ENCODE data around the gene ANKS1B.

The ANKS1B gene

GRCh38 chr12:99901181-99901580, 83.6 kb downstream of the ANKS1B start (continued):
- TF ChIP-seq PRDM2 (tag by site-specific recombination; IDR thresholded peaks at IDR 0.05; ENCODE audit: borderline replicate concordance) = no peak
- no peak for TF ChIP-seq ZNF157 (tag by site-specific recombination; IDR thresholded peaks at IDR 0.05)

- CTCF ChIA-PET = no interaction called here
- POLR2A ChIA-PET = no interaction called here
- no peaks in the 10 kb centered on the region for H3K36me3 ChIP-seq (ENCODE audit: control insufficient read depth in 2 of 2, insufficient read depth in 1 of 2, low read length in 2 of 2)
- H3K27ac ChIP-seq (ENCODE audit: extremely low read depth, low read depth, low read length) = no peak overlapping the region
- no peaks in the 10 kb centered on the region; the same call in 1 of the 2 replicates for H3K9me3 ChIP-seq (ENCODE audit: control insufficient read depth, insufficient read depth, low read depth, low read length)
- TF ChIP-seq ELK4 (IDR thresholded peaks at IDR 0.05; ENCODE audit: borderline replicate concordance, low read depth, low read length) (no peak), ZNF513 (tag by site-specific recombination; IDR thresholded peaks at IDR 0.05) (peak; percentile 53; the same call in 1 of the 2 replicates)
- no peaks in the 10 kb centered on the region for H3K4me1 ChIP-seq (ENCODE audit: control insufficient read depth, insufficient read depth, low read length)
- no peak overlapping the region for H3K4me3 ChIP-seq (ENCODE audit: low read depth, low read length)
Observed at GRCh38 chr12:99898645-99899044, 86.1 kb downstream of the ANKS1B start.

GRCh38 chr12:99879439-99879838, 105.3 kb downstream of the ANKS1B start:
- TF ChIP-seq ZFP37 (tag by site-specific recombination; IDR thresholded peaks at IDR 0.05) (no peak), ZNF23 (tag by site-specific recombination; IDR thresholded peaks at IDR 0.05; ENCODE audit: borderline replicate concordance) (no peak), PRDM4 (tag by site-specific recombination; IDR thresholded peaks at IDR 0.05) (no peak), EGR2 (tag by site-specific recombination; IDR thresholded peaks at IDR 0.05; ENCODE audit: low read depth) (no peak), ZNF398 (tag by site-specific recombination; IDR thresholded peaks at IDR 0.05) (no peak), BCL11A (tag by site-specific recombination; IDR thresholded peaks at IDR 0.05; ENCODE audit: low read depth) (no peak), ZFP41 (tag by site-specific recombination; IDR thresholded peaks at IDR 0.05; ENCODE audit: borderline replicate concordance) (no peak), ZNF391 (tag by site-specific recombination; IDR thresholded peaks at IDR 0.05; ENCODE audit: borderline replicate concordance, low read depth) (no peak), ZFHX2 (tag by site-specific recombination; conservative IDR thresholded peaks at IDR 0.05) (no peak), ZNF544 (tag by site-specific recombination; IDR thresholded peaks at IDR 0.05) (no peak), ZBTB26 (tag by site-specific recombination; optimal IDR thresholded peaks at IDR 0.05) (no peak)

More at GRCh38 chr12:99879439-99879838, 105.3 kb downstream of the ANKS1B start:
- POLR2A ChIA-PET = no interaction called here
- Histone ChIP-seq H3K9me3 (ENCODE audit: control insufficient read depth, insufficient read depth, low read depth, low read length) (no peaks in the 10 kb centered on the region), H3K36me3 (ENCODE audit: control insufficient read depth in 2 of 2, insufficient read depth in 1 of 2, low read length in 2 of 2) (no peaks in the 10 kb centered on the region), H3K27ac (ENCODE audit: extremely low read depth, low read depth, low read length) (no peak overlapping the region), H3K4me1 (ENCODE audit: control insufficient read depth, insufficient read depth, low read length) (no peaks in the 10 kb centered on the region), H3K4me3 (ENCODE audit: low read depth, low read length) (no peak overlapping the region)
- CTCF ChIA-PET = no interaction called here

Measured in HEK293 (cell line).